ENCODE data around the gene CEP72.

CEP72 gene

GRCh38 chr5:658103-658502 is 46.0 kb downstream of the CEP72 start:
- no peak for DNase-seq (ENCODE audit: low spot score)

- DNase-seq (ENCODE audit: low spot score) = no peak
Observed at GRCh38 chr5:659496-660263, 47.5 kb downstream of the CEP72 start.

GRCh38 chr5:660491-661030 is 48.4 kb downstream of the CEP72 start:
- no peak for DNase-seq (ENCODE audit: low spot score)

GRCh38 chr5:661891-662750 is 50.0 kb downstream of the CEP72 start:
- no peak for DNase-seq (ENCODE audit: low spot score)

GRCh38 chr5:662751-663435 is 50.8 kb downstream of the CEP72 start:
- DNase-seq (ENCODE audit: low spot score) = no peak

- DNase-seq (ENCODE audit: low spot score) = no peak
Observed at GRCh38 chr5:663436-664342, 51.5 kb downstream of the CEP72 start.

GRCh38 chr5:664343-664993 is 52.3 kb downstream of the CEP72 start:
- DNase-seq (ENCODE audit: low spot score) = no peak

GRCh38 chr5:664994-665360 is 52.8 kb downstream of the CEP72 start:
- DNase-seq (ENCODE audit: low spot score) = no peak

- DNase-seq (ENCODE audit: low spot score) = no peak
Observed at GRCh38 chr5:665541-665955, 53.4 kb downstream of the CEP72 start.

- DNase-seq (ENCODE audit: low spot score) = no peak
Observed at GRCh38 chr5:665956-666711, 54.0 kb downstream of the CEP72 start.

GRCh38 chr5:666816-667498 is 54.8 kb downstream of the CEP72 start:
- DNase-seq (ENCODE audit: low spot score) = no peak

GRCh38 chr5:668283-668995 is 56.3 kb downstream of the CEP72 start:
- no peak for DNase-seq (ENCODE audit: low spot score)

- DNase-seq (ENCODE audit: low spot score) = peak; percentile 68
Observed at GRCh38 chr5:669111-669841, 57.1 kb downstream of the CEP72 start.

- DNase-seq (ENCODE audit: low spot score) = no peak
Observed at GRCh38 chr5:669842-670395, 57.8 kb downstream of the CEP72 start.

GRCh38 chr5:670396-671270 is 58.5 kb downstream of the CEP72 start:
- no peak for DNase-seq (ENCODE audit: low spot score)

GRCh38 chr5:671459-672328 is 59.6 kb downstream of the CEP72 start:
- peak; percentile 83 for DNase-seq (ENCODE audit: low spot score)

All from NAMALWA (cell line).